ENCODE results near the gene JUN.
A peak's percentile ranks its signal among the peaks of the same experiment; 100 is the strongest.

JUN gene

DNA sequence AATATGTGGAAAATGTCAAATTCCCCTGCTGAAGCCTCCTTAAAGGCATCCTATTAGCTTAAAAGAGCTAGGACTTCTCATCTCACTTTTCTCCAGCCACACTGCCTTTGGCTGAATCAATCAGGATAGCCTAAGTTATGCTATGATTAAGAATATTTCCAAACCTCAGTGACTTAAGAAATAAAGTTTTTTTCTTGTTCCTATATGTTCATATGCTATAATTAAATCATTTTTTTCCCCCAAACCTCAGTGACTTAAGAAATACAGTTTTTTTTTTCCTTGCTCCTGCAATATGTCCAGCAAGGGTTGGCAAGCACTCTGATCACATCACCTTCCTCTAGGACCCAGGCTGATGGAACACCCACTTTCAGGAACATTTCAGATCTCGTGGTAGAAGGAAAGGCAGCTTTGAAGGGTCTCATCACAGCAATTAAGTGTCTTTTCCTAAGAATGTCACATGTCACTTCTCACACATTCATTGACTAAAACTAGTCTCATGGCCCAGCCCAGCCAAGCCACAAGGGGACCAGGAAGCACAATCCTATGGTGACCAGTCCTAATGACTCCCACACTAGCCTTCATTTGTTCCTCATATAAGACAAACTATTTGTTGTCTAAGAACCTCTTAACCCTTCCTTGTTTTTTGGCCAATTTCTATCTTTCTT is 6.3 kb upstream of the JUN start:
- Histone ChIP-seq H3K36me3 (ENCODE audit: control insufficient read depth in 2 of 2, insufficient read depth in 1 of 2, low read length in 2 of 2) (no peaks in the 10 kb centered on the region), H3K4me1 (ENCODE audit: control insufficient read depth, insufficient read depth, low read length) (peaks cover 6% of the 10 kb centered on the region; the same call in 1 of the 2 replicates), H3K27ac (ENCODE audit: extremely low read depth, low read depth, low read length) (no peak overlapping the region), H3K9me3 (ENCODE audit: control insufficient read depth, insufficient read depth, low read depth, low read length) (no peaks in the 10 kb centered on the region), H3K4me3 (ENCODE audit: low read depth, low read length) (no peak overlapping the region)
- ChIA-PET POLR2A (no interaction called here), CTCF (interaction anchor here (0.6 to 0.7 kb wide), 2 partner anchors 12 to 138 kb away, joined by 4 to 6 read pairs; no protein-coding TSS in a partner anchor)
- TF ChIP-seq ZNF169 (tag by site-specific recombination; IDR thresholded peaks at IDR 0.05) (no peak), ZNF561 (tag by site-specific recombination; IDR thresholded peaks at IDR 0.05; ENCODE audit: borderline replicate concordance) (no peak), ZNF24 (tag by site-specific recombination; IDR thresholded peaks at IDR 0.05) (no peak), ZNF521 (tag by site-specific recombination; IDR thresholded peaks at IDR 0.05) (no peak), ZNF362 (tag by site-specific recombination; IDR thresholded peaks at IDR 0.05) (no peak)

DNA sequence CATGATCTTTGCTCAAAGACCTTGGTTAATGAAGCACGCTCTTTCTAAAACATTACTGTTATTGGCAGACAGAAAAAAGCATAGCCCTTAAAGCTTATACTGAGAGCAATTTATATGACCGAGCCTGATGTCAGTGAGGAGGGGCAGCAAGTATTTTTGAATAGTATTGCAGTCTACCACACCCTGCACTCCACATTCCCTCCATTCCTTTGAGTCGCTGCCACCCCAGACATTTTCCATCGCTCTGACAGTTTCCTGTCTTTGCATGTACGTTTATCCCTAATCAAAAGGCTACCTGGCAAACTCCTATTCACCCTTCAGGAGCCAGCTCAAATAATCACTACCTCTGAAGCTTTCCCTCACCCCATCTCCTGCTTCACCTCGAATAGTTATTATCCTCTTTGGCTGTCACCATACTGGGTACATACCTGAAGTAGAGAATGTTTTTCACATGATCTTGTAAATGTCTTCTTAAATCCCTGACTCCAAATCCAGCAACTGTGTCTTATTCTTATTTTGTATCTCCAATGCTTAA is 5.5 kb upstream of the JUN start:
- H3K4me1 ChIP-seq (ENCODE audit: control insufficient read depth, insufficient read depth, low read length) = peaks cover 6% of the 10 kb centered on the region; the same call in 1 of the 2 replicates
- H3K27ac ChIP-seq (ENCODE audit: extremely low read depth, low read depth, low read length) = no peak overlapping the region
- no peak overlapping the region for H3K4me3 ChIP-seq (ENCODE audit: low read depth, low read length)
- POLR2A ChIA-PET = no interaction called here
- CTCF ChIA-PET = interaction anchor here (1.6 kb wide), 1 partner anchor 910 kb away, joined by 4 read pairs; no protein-coding TSS in a partner anchor
- no peaks in the 10 kb centered on the region for H3K9me3 ChIP-seq (ENCODE audit: control insufficient read depth, insufficient read depth, low read depth, low read length)
- TF ChIP-seq, protein P1, sequence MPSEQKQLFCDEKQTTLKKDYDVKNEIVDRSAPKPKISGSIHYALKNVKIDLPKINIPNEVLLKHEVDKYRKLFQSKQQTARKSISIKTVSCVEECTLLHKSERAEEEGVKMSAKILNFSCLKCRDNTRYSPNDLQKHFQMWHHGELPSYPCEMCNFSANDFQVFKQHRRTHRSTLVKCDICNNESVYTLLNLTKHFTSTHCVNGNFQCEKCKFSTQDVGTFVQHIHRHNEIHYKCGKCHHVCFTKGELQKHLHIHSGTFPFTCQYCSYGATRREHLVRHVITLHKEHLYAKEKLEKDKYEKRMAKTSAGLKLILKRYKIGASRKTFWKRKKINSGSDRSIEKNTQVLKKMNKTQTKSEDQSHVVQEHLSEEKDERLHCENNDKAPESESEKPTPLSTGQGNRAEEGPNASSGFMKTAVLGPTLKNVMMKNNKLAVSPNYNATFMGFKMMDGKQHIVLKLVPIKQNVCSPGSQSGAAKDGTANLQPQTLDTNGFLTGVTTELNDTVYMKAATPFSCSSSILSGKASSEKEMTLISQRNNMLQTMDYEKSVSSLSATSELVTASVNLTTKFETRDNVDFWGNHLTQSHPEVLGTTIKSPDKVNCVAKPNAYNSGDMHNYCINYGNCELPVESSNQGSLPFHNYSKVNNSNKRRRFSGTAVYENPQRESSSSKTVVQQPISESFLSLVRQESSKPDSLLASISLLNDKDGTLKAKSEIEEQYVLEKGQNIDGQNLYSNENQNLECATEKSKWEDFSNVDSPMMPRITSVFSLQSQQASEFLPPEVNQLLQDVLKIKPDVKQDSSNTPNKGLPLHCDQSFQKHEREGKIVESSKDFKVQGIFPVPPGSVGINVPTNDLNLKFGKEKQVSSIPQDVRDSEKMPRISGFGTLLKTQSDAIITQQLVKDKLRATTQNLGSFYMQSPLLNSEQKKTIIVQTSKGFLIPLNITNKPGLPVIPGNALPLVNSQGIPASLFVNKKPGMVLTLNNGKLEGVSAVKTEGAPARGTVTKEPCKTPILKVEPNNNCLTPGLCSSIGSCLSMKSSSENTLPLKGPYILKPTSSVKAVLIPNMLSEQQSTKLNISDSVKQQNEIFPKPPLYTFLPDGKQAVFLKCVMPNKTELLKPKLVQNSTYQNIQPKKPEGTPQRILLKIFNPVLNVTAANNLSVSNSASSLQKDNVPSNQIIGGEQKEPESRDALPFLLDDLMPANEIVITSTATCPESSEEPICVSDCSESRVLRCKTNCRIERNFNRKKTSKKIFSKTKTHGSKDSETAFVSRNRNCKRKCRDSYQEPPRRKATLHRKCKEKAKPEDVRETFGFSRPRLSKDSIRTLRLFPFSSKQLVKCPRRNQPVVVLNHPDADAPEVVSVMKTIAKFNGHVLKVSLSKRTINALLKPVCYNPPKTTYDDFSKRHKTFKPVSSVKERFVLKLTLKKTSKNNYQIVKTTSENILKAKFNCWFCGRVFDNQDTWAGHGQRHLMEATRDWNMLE (tag by site-specific recombination; conservative IDR thresholded peaks at IDR 0.05; ENCODE audit: low read depth) = no peak
- TF ChIP-seq ZFP3 (tag by site-specific recombination; IDR thresholded peaks at IDR 0.05; ENCODE audit: low read depth) = peak; percentile 73
- TF ChIP-seq ZNF660 (tag by site-specific recombination; IDR thresholded peaks at IDR 0.05) = no peak
- H3K36me3 ChIP-seq (ENCODE audit: control insufficient read depth in 2 of 2, insufficient read depth in 1 of 2, low read length in 2 of 2) = no peaks in the 10 kb centered on the region

- TF ChIP-seq, protein P2, sequence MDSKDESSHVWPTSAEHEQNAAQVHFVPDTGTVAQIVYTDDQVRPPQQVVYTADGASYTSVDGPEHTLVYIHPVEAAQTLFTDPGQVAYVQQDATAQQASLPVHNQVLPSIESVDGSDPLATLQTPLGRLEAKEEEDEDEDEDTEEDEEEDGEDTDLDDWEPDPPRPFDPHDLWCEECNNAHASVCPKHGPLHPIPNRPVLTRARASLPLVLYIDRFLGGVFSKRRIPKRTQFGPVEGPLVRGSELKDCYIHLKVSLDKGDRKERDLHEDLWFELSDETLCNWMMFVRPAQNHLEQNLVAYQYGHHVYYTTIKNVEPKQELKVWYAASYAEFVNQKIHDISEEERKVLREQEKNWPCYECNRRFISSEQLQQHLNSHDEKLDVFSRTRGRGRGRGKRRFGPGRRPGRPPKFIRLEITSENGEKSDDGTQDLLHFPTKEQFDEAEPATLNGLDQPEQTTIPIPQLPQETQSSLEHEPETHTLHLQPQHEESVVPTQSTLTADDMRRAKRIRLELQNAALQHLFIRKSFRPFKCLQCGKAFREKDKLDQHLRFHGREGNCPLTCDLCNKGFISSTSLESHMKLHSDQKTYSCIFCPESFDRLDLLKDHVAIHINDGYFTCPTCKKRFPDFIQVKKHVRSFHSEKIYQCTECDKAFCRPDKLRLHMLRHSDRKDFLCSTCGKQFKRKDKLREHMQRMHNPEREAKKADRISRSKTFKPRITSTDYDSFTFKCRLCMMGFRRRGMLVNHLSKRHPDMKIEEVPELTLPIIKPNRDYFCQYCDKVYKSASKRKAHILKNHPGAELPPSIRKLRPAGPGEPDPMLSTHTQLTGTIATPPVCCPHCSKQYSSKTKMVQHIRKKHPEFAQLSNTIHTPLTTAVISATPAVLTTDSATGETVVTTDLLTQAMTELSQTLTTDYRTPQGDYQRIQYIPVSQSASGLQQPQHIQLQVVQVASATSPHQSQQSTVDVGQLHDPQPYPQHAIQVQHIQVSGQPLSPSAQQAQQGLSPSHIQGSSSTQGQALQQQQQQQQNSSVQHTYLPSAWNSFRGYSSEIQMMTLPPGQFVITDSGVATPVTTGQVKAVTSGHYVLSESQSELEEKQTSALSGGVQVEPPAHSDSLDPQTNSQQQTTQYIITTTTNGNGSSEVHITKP (tag by site-specific recombination; IDR thresholded peaks at IDR 0.05) = no peak
- TF ChIP-seq RBAK (tag by site-specific recombination; IDR thresholded peaks at IDR 0.05) = no peak
- ChIA-PET CTCF (interaction anchor here (1.6 kb wide), 1 partner anchor 911 kb away, joined by 4 read pairs; no protein-coding TSS in a partner anchor), POLR2A (no interaction called here)
- Histone ChIP-seq H3K9me3 (ENCODE audit: control insufficient read depth, insufficient read depth, low read depth, low read length) (no peaks in the 10 kb centered on the region), H3K4me3 (ENCODE audit: low read depth, low read length) (no peak overlapping the region), H3K36me3 (ENCODE audit: control insufficient read depth in 2 of 2, insufficient read depth in 1 of 2, low read length in 2 of 2) (no peaks in the 10 kb centered on the region), H3K4me1 (ENCODE audit: control insufficient read depth, insufficient read depth, low read length) (peaks cover 6% of the 10 kb centered on the region; the same call in 1 of the 2 replicates), H3K27ac (ENCODE audit: extremely low read depth, low read depth, low read length) (no peak overlapping the region)
These were observed 4.4 kb upstream of the JUN start for GRCh38 chr1:58788259-58788658.
